IPS-18a (cell line): ENCODE measurements around the gene UQCC3.

ENCODE experiments used
- H3K27ac ChIP-seq: one replicate; pipeline ENCODE4 v1.5.1; 2013; ENCODE audit warnings: low read length
- H3K27me3 ChIP-seq: one replicate; pipeline ENCODE4 v1.6.1; 2013; ENCODE audit warnings: mild to moderate bottlenecking, low read length; ENCODE audit not compliant: control insufficient read depth, insufficient read depth
- H3K36me3 ChIP-seq: one replicate; pipeline ENCODE4 v1.6.1; 2013; ENCODE audit warnings: low read depth, low read length; ENCODE audit not compliant: control insufficient read depth
- H3K4me1 ChIP-seq: one replicate; pipeline ENCODE4 v1.6.1; 2013; ENCODE audit warnings: low read depth, low read length; ENCODE audit not compliant: control insufficient read depth
- H3K4me3 ChIP-seq: one replicate; pipeline ENCODE4 v1.5.1; 2013; ENCODE audit warnings: low read length
- H3K9ac ChIP-seq: one replicate; pipeline ENCODE4 v1.6.1; 2013; ENCODE audit warnings: mild to moderate bottlenecking, low read length, moderate library complexity
- H3K9me3 ChIP-seq: one replicate; pipeline ENCODE4 v1.6.1; 2013; ENCODE audit warnings: low read depth, low read length; ENCODE audit not compliant: control insufficient read depth

The UQCC3 gene

GRCh38 chr11:62706850-62707247, 35.4 kb downstream of the UQCC3 start:
- H3K27ac ChIP-seq = peak overlapping the region; percentile 28
- peak overlapping the region; percentile 78 for H3K9ac ChIP-seq

GRCh38 chr11:62707277-62707861, 35.9 kb downstream of the UQCC3 start, which contains the start of the genes BSCL2 and GNG3:
Gene BSCL2 (minus strand): TSS chr11:62707424. CDS start chr11:62707195, 229 bp downstream.
Gene GNG3 (plus strand): TSS chr11:62707676. CDS start chr11:62708296, 620 bp downstream.
- peak within 1 kb of the TSS; percentile 89 for H3K27ac ChIP-seq
- H3K4me1 ChIP-seq = peaks cover 26% of the 10 kb centered on the region
- peak within 1 kb of the TSS; percentile 78 for H3K9ac ChIP-seq
- no peaks in the 10 kb centered on the region for H3K27me3 ChIP-seq
- H3K9me3 ChIP-seq = no peaks in the 10 kb centered on the region
- peaks cover 12% of the 10 kb centered on the region for H3K36me3 ChIP-seq
- H3K4me3 ChIP-seq = peak within 1 kb of the TSS; percentile 94

More at GRCh38 chr11:62706850-62707247, 35.4 kb downstream of the UQCC3 start:
- H3K4me3 ChIP-seq = peak overlapping the region; percentile 87
- peaks cover 9% of the 10 kb centered on the region for H3K36me3 ChIP-seq
- H3K27me3 ChIP-seq = no peaks in the 10 kb centered on the region
- no peaks in the 10 kb centered on the region for H3K9me3 ChIP-seq
- H3K4me1 ChIP-seq = peaks cover 26% of the 10 kb centered on the region

GRCh38 chr11:62708392-62708791, 36.9 kb downstream of the UQCC3 start:
- H3K4me1 ChIP-seq = peaks cover 26% of the 10 kb centered on the region
- peak overlapping the region; percentile 94 for H3K4me3 ChIP-seq
- no peaks in the 10 kb centered on the region for H3K27me3 ChIP-seq
- no peaks in the 10 kb centered on the region for H3K9me3 ChIP-seq
- peak overlapping the region; percentile 95 for H3K9ac ChIP-seq
- peaks cover 23% of the 10 kb centered on the region for H3K36me3 ChIP-seq
- H3K27ac ChIP-seq = peak overlapping the region; percentile 89

- no peaks in the 10 kb centered on the region for H3K9me3 ChIP-seq
- H3K4me3 ChIP-seq = peak overlapping the region; percentile 94
- peak overlapping the region; percentile 89 for H3K27ac ChIP-seq
- peaks cover 27% of the 10 kb centered on the region for H3K36me3 ChIP-seq
- H3K27me3 ChIP-seq = no peaks in the 10 kb centered on the region
- H3K4me1 ChIP-seq = peaks cover 26% of the 10 kb centered on the region
- peak overlapping the region; percentile 95 for H3K9ac ChIP-seq
Observed at GRCh38 chr11:62708793-62709192, 37.3 kb downstream of the UQCC3 start.

GRCh38 chr11:62709247-62710000, 38.0 kb downstream of the UQCC3 start:
- H3K36me3 ChIP-seq = peaks cover 31% of the 10 kb centered on the region
- peaks cover 29% of the 10 kb centered on the region for H3K4me1 ChIP-seq
- H3K9ac ChIP-seq = peak overlapping the region; percentile 95
- peak overlapping the region; percentile 89 for H3K27ac ChIP-seq
- H3K27me3 ChIP-seq = no peaks in the 10 kb centered on the region
- peak overlapping the region; percentile 94 for H3K4me3 ChIP-seq
- H3K9me3 ChIP-seq = no peaks in the 10 kb centered on the region

GRCh38 chr11:62710001-62710345, 38.5 kb downstream of the UQCC3 start:
- Histone ChIP-seq H3K4me1 (peaks cover 30% of the 10 kb centered on the region), H3K36me3 (peaks cover 36% of the 10 kb centered on the region), H3K9me3 (no peaks in the 10 kb centered on the region), H3K4me3 (peak overlapping the region; percentile 94), H3K27me3 (no peaks in the 10 kb centered on the region), H3K9ac (peak overlapping the region; percentile 95), H3K27ac (peak overlapping the region; percentile 88)

- Histone ChIP-seq H3K27ac (no peak overlapping the region), H3K9ac (no peak overlapping the region), H3K4me1 (peaks cover 28% of the 10 kb centered on the region), H3K9me3 (no peaks in the 10 kb centered on the region), H3K36me3 (peaks cover 58% of the 10 kb centered on the region), H3K4me3 (no peak overlapping the region), H3K27me3 (no peaks in the 10 kb centered on the region)
Observed at GRCh38 chr11:62712276-62712812, 40.9 kb downstream of the UQCC3 start.

GRCh38 chr11:62712861-62713260, 41.4 kb downstream of the UQCC3 start:
- Histone ChIP-seq H3K4me3 (no peak overlapping the region), H3K27me3 (no peaks in the 10 kb centered on the region), H3K27ac (no peak overlapping the region), H3K36me3 (peaks cover 63% of the 10 kb centered on the region), H3K4me1 (peaks cover 25% of the 10 kb centered on the region), H3K9me3 (no peaks in the 10 kb centered on the region), H3K9ac (no peak overlapping the region)

GRCh38 chr11:62713343-62713742, 41.9 kb downstream of the UQCC3 start:
- H3K27ac ChIP-seq = no peak overlapping the region
- no peaks in the 10 kb centered on the region for H3K9me3 ChIP-seq
- H3K4me3 ChIP-seq = no peak overlapping the region
- peaks cover 22% of the 10 kb centered on the region for H3K4me1 ChIP-seq
- no peaks in the 10 kb centered on the region for H3K27me3 ChIP-seq
- H3K9ac ChIP-seq = no peak overlapping the region
- H3K36me3 ChIP-seq = peaks cover 68% of the 10 kb centered on the region

- H3K9me3 ChIP-seq = no peaks in the 10 kb centered on the region
- no peaks in the 10 kb centered on the region for H3K27me3 ChIP-seq
- H3K4me3 ChIP-seq = no peak overlapping the region
- H3K4me1 ChIP-seq = peaks cover 10% of the 10 kb centered on the region
- H3K9ac ChIP-seq = no peak overlapping the region
- no peak overlapping the region for H3K27ac ChIP-seq
- H3K36me3 ChIP-seq = peaks cover 86% of the 10 kb centered on the region
Observed at GRCh38 chr11:62715150-62716130, 44.0 kb downstream of the UQCC3 start.

- Histone ChIP-seq H3K27ac (no peak overlapping the region), H3K4me3 (no peak overlapping the region), H3K4me1 (peaks cover 8% of the 10 kb centered on the region), H3K9ac (no peak overlapping the region), H3K9me3 (no peaks in the 10 kb centered on the region), H3K36me3 (peaks cover 89% of the 10 kb centered on the region), H3K27me3 (no peaks in the 10 kb centered on the region)
Observed at GRCh38 chr11:62716206-62716605, 44.7 kb downstream of the UQCC3 start.
